BE2C (cell line): ENCODE results near the gene LRBA.

ENCODE experiments used
- DNase-seq: peaks from one replicate; pipeline ENCODE4 v3.0.0-alpha.2; 2020
- H3K27me3 ChIP-seq: fragments of 250-450 bp; sonication (Bioruptor Pico); 2 replicates; pipeline ENCODE4 v1.5.1; 2020; ENCODE audit warnings: mild to moderate bottlenecking
- H3K36me3 ChIP-seq: fragments of 250-450 bp; sonication (Bioruptor Pico); 2 replicates; pipeline ENCODE4 v1.5.1; 2020; ENCODE audit warnings: mild to moderate bottlenecking
- H3K4me1 ChIP-seq: fragments of 250-450 bp; sonication (Bioruptor Pico); 2 replicates; pipeline ENCODE4 v1.5.1; 2020
- H3K4me3 ChIP-seq: 2 replicates; pipeline ENCODE4 v1.5.1; 2011; ENCODE audit warnings: low read depth, low read length
- H3K9me3 ChIP-seq: fragments of 250-450 bp; sonication (Bioruptor Pico); 2 replicates; pipeline ENCODE4 v1.5.1; 2020
- CTCF ChIP-seq: IDR thresholded peaks from 2 replicates; pipeline ENCODE4 v1.5.1; 2012; ENCODE audit warnings: mild to moderate bottlenecking, low read depth, low read length

LRBA gene

GRCh38 chr4:150656891-150657290 lies 358.2 kb downstream of the LRBA start:
- Histone ChIP-seq H3K36me3 (no peaks in the 10 kb centered on the region), H3K27me3 (no peaks in the 10 kb centered on the region), H3K9me3 (no peaks in the 10 kb centered on the region), H3K4me1 (no peaks in the 10 kb centered on the region), H3K4me3 (no peak overlapping the region)
- TF ChIP-seq CTCF = no peak
- DNase-seq = no peak

GRCh38 chr4:150650751-150651150 lies 364.3 kb downstream of the LRBA start:
- no peaks in the 10 kb centered on the region for H3K27me3 ChIP-seq
- H3K4me3 ChIP-seq = no peak overlapping the region
- no peak for DNase-seq
- TF ChIP-seq CTCF = no peak
- no peaks in the 10 kb centered on the region for H3K36me3 ChIP-seq
- no peaks in the 10 kb centered on the region for H3K9me3 ChIP-seq
- no peaks in the 10 kb centered on the region for H3K4me1 ChIP-seq

GRCh38 chr4:150648123-150648522 lies 367.0 kb downstream of the LRBA start:
- no peak for DNase-seq
- no peak for TF ChIP-seq CTCF

GRCh38 chr4:150647008-150647407 lies 368.1 kb downstream of the LRBA start:
- no peak for TF ChIP-seq CTCF
- Histone ChIP-seq H3K9me3 (no peaks in the 10 kb centered on the region), H3K4me3 (no peak overlapping the region), H3K36me3 (no peaks in the 10 kb centered on the region), H3K4me1 (no peaks in the 10 kb centered on the region), H3K27me3 (no peaks in the 10 kb centered on the region)
- DNase-seq = no peak

More at GRCh38 chr4:150648123-150648522, 367.0 kb downstream of the LRBA start:
- no peaks in the 10 kb centered on the region for H3K9me3 ChIP-seq
- H3K27me3 ChIP-seq = no peaks in the 10 kb centered on the region
- H3K4me3 ChIP-seq = no peak overlapping the region
- no peaks in the 10 kb centered on the region for H3K36me3 ChIP-seq
- H3K4me1 ChIP-seq = no peaks in the 10 kb centered on the region

- Histone ChIP-seq H3K27me3 (no peaks in the 10 kb centered on the region), H3K4me3 (no peak overlapping the region), H3K4me1 (no peaks in the 10 kb centered on the region), H3K9me3 (no peaks in the 10 kb centered on the region; the same call in 1 of the 2 replicates), H3K36me3 (no peaks in the 10 kb centered on the region)
- TF ChIP-seq CTCF = no peak
- DNase-seq = no peak
These were observed 373.5 kb downstream of the LRBA start for GRCh38 chr4:150641612-150642011.

- Histone ChIP-seq H3K4me1 (no peaks in the 10 kb centered on the region), H3K27me3 (no peaks in the 10 kb centered on the region), H3K4me3 (no peak overlapping the region), H3K9me3 (no peaks in the 10 kb centered on the region), H3K36me3 (no peaks in the 10 kb centered on the region)
- DNase-seq = no peak
- no peak for TF ChIP-seq CTCF
These were observed 382.4 kb downstream of the LRBA start for GRCh38 chr4:150632639-150633038.
